ENCODE data around the gene SHD.

GRCh38 chr19:4313847-4314490 is 34.9 kb downstream of the SHD start:
- TF ChIP-seq, protein P1, sequence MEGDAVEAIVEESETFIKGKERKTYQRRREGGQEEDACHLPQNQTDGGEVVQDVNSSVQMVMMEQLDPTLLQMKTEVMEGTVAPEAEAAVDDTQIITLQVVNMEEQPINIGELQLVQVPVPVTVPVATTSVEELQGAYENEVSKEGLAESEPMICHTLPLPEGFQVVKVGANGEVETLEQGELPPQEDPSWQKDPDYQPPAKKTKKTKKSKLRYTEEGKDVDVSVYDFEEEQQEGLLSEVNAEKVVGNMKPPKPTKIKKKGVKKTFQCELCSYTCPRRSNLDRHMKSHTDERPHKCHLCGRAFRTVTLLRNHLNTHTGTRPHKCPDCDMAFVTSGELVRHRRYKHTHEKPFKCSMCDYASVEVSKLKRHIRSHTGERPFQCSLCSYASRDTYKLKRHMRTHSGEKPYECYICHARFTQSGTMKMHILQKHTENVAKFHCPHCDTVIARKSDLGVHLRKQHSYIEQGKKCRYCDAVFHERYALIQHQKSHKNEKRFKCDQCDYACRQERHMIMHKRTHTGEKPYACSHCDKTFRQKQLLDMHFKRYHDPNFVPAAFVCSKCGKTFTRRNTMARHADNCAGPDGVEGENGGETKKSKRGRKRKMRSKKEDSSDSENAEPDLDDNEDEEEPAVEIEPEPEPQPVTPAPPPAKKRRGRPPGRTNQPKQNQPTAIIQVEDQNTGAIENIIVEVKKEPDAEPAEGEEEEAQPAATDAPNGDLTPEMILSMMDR (conservative IDR thresholded peaks at IDR 0.05; ENCODE audit: low read depth, low read length): no peak
- TF ChIP-seq EZH2 (IDR thresholded peaks at IDR 0.05; ENCODE audit: borderline replicate concordance, low read depth, low read length, poor library complexity, severe bottlenecking): no peak
